Mesenchymal stem cell (in vitro differentiated cells and primary cell): ENCODE measurements around the gene LAMA5.
A peak's percentile ranks its signal among the peaks of the same experiment; 100 is the strongest.

Experiments
- DNase-seq: peaks from one replicate; pipeline ENCODE4 v3.0.0-alpha.2; 2013
- H2AFZ ChIP-seq: one replicate; pipeline ENCODE4 v1.6.1; 2013; ENCODE audit warnings: low read depth, mild to moderate bottlenecking, control low read depth, inconsistent platforms, low read length, moderate library complexity
- H2AK5ac ChIP-seq: 2 replicates; pipeline ENCODE4 v1.6.1; 2013; ENCODE audit warnings: low read length, moderate library complexity, mild to moderate bottlenecking, inconsistent platforms; ENCODE audit not compliant: severe bottlenecking
- H2BK120ac ChIP-seq: one replicate; pipeline ENCODE4 v1.6.1; 2013; ENCODE audit warnings: low read depth, mild to moderate bottlenecking, inconsistent platforms, low read length, moderate library complexity
- H2BK12ac ChIP-seq, 2 experiments: one replicate each; pipeline ENCODE4 v1.6.1; 2013; ENCODE audit warnings: inconsistent platforms in 2 of 2, low read length in 2 of 2, mild to moderate bottlenecking in 2 of 2, moderate library complexity in 2 of 2, control low read depth in 1 of 2
- H2BK15ac ChIP-seq: one replicate; pipeline ENCODE4 v1.6.1; 2013; ENCODE audit warnings: mild to moderate bottlenecking, low read depth, inconsistent platforms; ENCODE audit not compliant: poor library complexity, severe bottlenecking
- H2BK5ac ChIP-seq: 2 replicates; pipeline ENCODE4 v1.6.1; 2013; ENCODE audit warnings: low read depth, mild to moderate bottlenecking, low read length, control low read depth, inconsistent platforms; ENCODE audit not compliant: poor library complexity, severe bottlenecking
- H3K14ac ChIP-seq, 2 experiments: one replicate each; pipeline ENCODE4 v1.6.1; 2013; ENCODE audit warnings: inconsistent platforms in 2 of 2, low read length in 2 of 2, control low read depth in 1 of 2, mild to moderate bottlenecking in 1 of 2, moderate library complexity in 1 of 2
- H3K18ac ChIP-seq, 2 experiments: one replicate each; pipeline ENCODE4 v1.6.1; 2013; ENCODE audit warnings: inconsistent platforms in 2 of 2, low read length in 2 of 2, control low read depth in 1 of 2, low read depth in 1 of 2, mild to moderate bottlenecking in 1 of 2
- H3K23ac ChIP-seq, 2 experiments: one replicate each; pipeline ENCODE4 v1.6.1; 2013; ENCODE audit warnings: inconsistent platforms in 2 of 2, low read length in 2 of 2, mild to moderate bottlenecking in 2 of 2, moderate library complexity in 2 of 2, control low read depth in 1 of 2
- H3K27ac ChIP-seq: 2 replicates; pipeline ENCODE4 v1.5.1; 2013; ENCODE audit warnings: mild to moderate bottlenecking, moderate library complexity, low read length, control low read depth, inconsistent platforms; ENCODE audit not compliant: poor library complexity, severe bottlenecking
- H3K27me3 ChIP-seq, 2 experiments: 2 replicates each; pipeline versions ENCODE4 v1.6.1 to v1.7.0; 2013; ENCODE audit warnings: low read length in 2 of 2, mild to moderate bottlenecking in 2 of 2, moderate library complexity in 2 of 2, control low read depth in 1 of 2, inconsistent platforms in 1 of 2; ENCODE audit not compliant: control insufficient read depth in 1 of 2, insufficient read depth in 1 of 2
- H3K36me3 ChIP-seq, 2 experiments: 2 replicates each; pipeline versions ENCODE4 v1.6.1 to v1.7.0; 2013; ENCODE audit warnings: low read length in 2 of 2, control low read depth in 1 of 2, inconsistent platforms in 1 of 2, low read depth in 1 of 2, mild to moderate bottlenecking in 1 of 2; ENCODE audit not compliant: insufficient read depth in 2 of 2, control insufficient read depth in 1 of 2
- H3K4ac ChIP-seq, 2 experiments: one replicate each; pipeline ENCODE4 v1.6.1; 2013; ENCODE audit warnings: inconsistent platforms in 2 of 2, low read length in 2 of 2, mild to moderate bottlenecking in 2 of 2, moderate library complexity in 2 of 2, control low read depth in 1 of 2, low read depth in 1 of 2
- H3K4me1 ChIP-seq: 2 replicates; pipeline ENCODE4 v1.6.1; 2013; ENCODE audit warnings: low read depth, low read length, control low read depth; ENCODE audit not compliant: control insufficient read depth, insufficient read depth
- H3K4me2 ChIP-seq: 2 replicates; pipeline ENCODE4 v1.6.1; 2013; ENCODE audit warnings: low read length, mild to moderate bottlenecking, inconsistent platforms; ENCODE audit not compliant: poor library complexity, severe bottlenecking
- H3K4me3 ChIP-seq, 2 experiments: 2 replicates each; pipeline versions ENCODE4 v1.5.1 to v1.7.0; 2013; ENCODE audit warnings: low read length in 2 of 2, mild to moderate bottlenecking in 2 of 2, control low read depth in 1 of 2, low read depth in 1 of 2; ENCODE audit not compliant: insufficient read depth in 1 of 2
- H3K79me1 ChIP-seq: replicated peaks from 2 replicates; pipeline ENCODE4 v1.6.1; 2013; ENCODE audit warnings: mild to moderate bottlenecking, control low read depth, low read length, inconsistent platforms; ENCODE audit not compliant: poor library complexity, severe bottlenecking
- H3K9ac ChIP-seq: 2 replicates; pipeline ENCODE4 v1.7.0; 2013; ENCODE audit warnings: mild to moderate bottlenecking, low read length, moderate library complexity
- H3K9me3 ChIP-seq: 2 replicates; pipeline ENCODE4 v1.7.0; 2013; ENCODE audit warnings: mild to moderate bottlenecking, low read length; ENCODE audit not compliant: control insufficient read depth
- H4K8ac ChIP-seq: one replicate; pipeline ENCODE4 v1.6.1; 2013; ENCODE audit warnings: inconsistent platforms, mild to moderate bottlenecking, low read length, moderate library complexity
- H4K91ac ChIP-seq: one replicate; pipeline ENCODE4 v1.6.1; 2013; ENCODE audit warnings: mild to moderate bottlenecking, low read length, inconsistent platforms
- WGBS: methylation state at CpG from one replicate; pipeline ENCODE4 v1.1.7; 2013; ENCODE audit warnings: mixed read lengths; 5-methylcytosine and 5-hydroxymethylcytosine counted together

Gene LAMA5

DNA sequence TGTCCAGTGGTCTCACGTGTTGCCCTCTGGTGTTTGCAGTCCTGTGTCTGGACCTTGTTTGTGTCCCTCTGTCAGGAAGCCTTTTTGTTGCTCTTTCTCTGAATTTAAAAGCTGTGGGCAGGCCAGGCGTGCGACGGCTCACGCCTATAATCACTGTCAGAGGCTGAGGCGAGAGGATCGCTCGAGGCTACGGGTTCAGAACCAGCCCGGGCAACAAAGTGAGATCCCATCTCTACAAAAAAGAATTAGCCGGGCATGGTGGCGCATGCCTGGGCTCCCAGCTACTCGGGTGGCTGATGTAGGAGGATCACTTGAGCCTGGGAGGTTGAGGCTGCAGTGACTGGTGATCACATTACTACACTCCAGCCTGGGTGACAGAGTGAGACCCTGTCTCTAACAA lies 100.3 kb downstream of the LAMA5 start:
- peaks cover 59 to 75% of the 10 kb centered on the region in 2 experiments for H3K36me3 ChIP-seq
- H2BK12ac ChIP-seq = no peak overlapping the region
- H2AK5ac ChIP-seq = no peak overlapping the region
- no peak overlapping the region for H2AFZ ChIP-seq
- H2BK5ac ChIP-seq = no peak overlapping the region
- no peak overlapping the region for H3K14ac ChIP-seq
- H3K79me1 ChIP-seq = peaks cover 52% of the 10 kb centered on the region
- no peak overlapping the region for H3K27ac ChIP-seq
- no peak overlapping the region for H3K23ac ChIP-seq
- no peak overlapping the region for H3K18ac ChIP-seq
- H3K4me1 ChIP-seq = no peaks in the 10 kb centered on the region
- 97% methylated on average over 13 of the region's 13 CpGs for WGBS
- H3K27me3 ChIP-seq = no peaks in the 10 kb centered on the region
- no peak for DNase-seq
- no peak overlapping the region for H4K91ac ChIP-seq
- no peak overlapping the region for H3K4me2 ChIP-seq
- no peak overlapping the region for H4K8ac ChIP-seq
- no peak overlapping the region for H3K4ac ChIP-seq
- no peak overlapping the region for H2BK120ac ChIP-seq
- no peak overlapping the region for H3K4me3 ChIP-seq
- peaks cover 12% of the 10 kb centered on the region for H3K9me3 ChIP-seq
- H2BK15ac ChIP-seq = no peak overlapping the region
- no peak overlapping the region for H3K9ac ChIP-seq

- H3K18ac ChIP-seq = no peak overlapping the region
- H3K23ac ChIP-seq = no peak overlapping the region
Measured at GRCh38 chr20:62266340-62266739, 100.8 kb downstream of the LAMA5 start.

GRCh38 chr20:62265365-62265764 lies 101.7 kb downstream of the LAMA5 start:
- no peaks in the 10 kb centered on the region for H3K27me3 ChIP-seq
- H2BK120ac ChIP-seq = no peak overlapping the region
- no peak overlapping the region for H4K8ac ChIP-seq
- WGBS = no CpG with 5 or more reads among the region's 1 CpG
- H3K27ac ChIP-seq = no peak overlapping the region
- no peaks in the 10 kb centered on the region for H3K4me1 ChIP-seq
- no peak overlapping the region for H3K4me3 ChIP-seq
- no peak overlapping the region for H3K9ac ChIP-seq
- no peak overlapping the region for H2BK5ac ChIP-seq
- no peak overlapping the region for H2AK5ac ChIP-seq
- no peak overlapping the region for H3K23ac ChIP-seq
- no peak overlapping the region for H3K4ac ChIP-seq
- H4K91ac ChIP-seq = no peak overlapping the region
- peaks cover 12% of the 10 kb centered on the region for H3K9me3 ChIP-seq
- H3K18ac ChIP-seq = no peak overlapping the region
- H3K4me2 ChIP-seq = no peak overlapping the region
- H2BK15ac ChIP-seq = no peak overlapping the region
- H3K14ac ChIP-seq = no peak overlapping the region
- H3K79me1 ChIP-seq = peaks cover 54% of the 10 kb centered on the region
- H3K36me3 ChIP-seq = peaks cover 69 to 79% of the 10 kb centered on the region in 2 experiments
- DNase-seq = no peak
- H2BK12ac ChIP-seq = no peak overlapping the region
- no peak overlapping the region for H2AFZ ChIP-seq

More at GRCh38 chr20:62266340-62266739, 100.8 kb downstream of the LAMA5 start:
- Histone ChIP-seq H2BK15ac (no peak overlapping the region), H3K4ac (no peak overlapping the region), H4K91ac (no peak overlapping the region), H3K14ac (no peak overlapping the region), H3K79me1 (peaks cover 55% of the 10 kb centered on the region), H3K27me3 (no peaks in the 10 kb centered on the region), H3K4me1 (no peaks in the 10 kb centered on the region), H3K27ac (no peak overlapping the region), H3K4me2 (no peak overlapping the region), H2BK5ac (no peak overlapping the region), H3K36me3 (peaks cover 63 to 75% of the 10 kb centered on the region in 2 experiments), H2AFZ (no peak overlapping the region), H2BK120ac (no peak overlapping the region), H4K8ac (no peak overlapping the region), H3K9me3 (peaks cover 12% of the 10 kb centered on the region), H3K9ac (no peak overlapping the region), H3K4me3 (no peak overlapping the region), H2BK12ac (no peak overlapping the region), H2AK5ac (no peak overlapping the region)
- peak; percentile 8 for DNase-seq
- 94% methylated on average over 9 of the region's 10 CpGs for WGBS

GRCh38 chr20:62263396-62263795 lies 103.7 kb downstream of the LAMA5 start:
- 99% methylated on average over 14 of the region's 14 CpGs for WGBS
- H3K23ac ChIP-seq = no peak overlapping the region
- no peak overlapping the region for H3K27ac ChIP-seq

More at GRCh38 chr20:62263396-62263795, 103.7 kb downstream of the LAMA5 start:
- H3K4me2 ChIP-seq = no peak overlapping the region
- no peak overlapping the region for H4K8ac ChIP-seq
- no peak overlapping the region for H2AK5ac ChIP-seq
- no peak overlapping the region for H4K91ac ChIP-seq
- no peak overlapping the region for H3K14ac ChIP-seq
- no peak overlapping the region for H2BK120ac ChIP-seq
- H3K9me3 ChIP-seq = peaks cover 12% of the 10 kb centered on the region
- no peak overlapping the region for H2BK12ac ChIP-seq
- H3K18ac ChIP-seq = no peak overlapping the region
- H2BK15ac ChIP-seq = no peak overlapping the region
- H3K4ac ChIP-seq = no peak overlapping the region
- H3K36me3 ChIP-seq = peaks cover 70 to 78% of the 10 kb centered on the region in 2 experiments
- no peaks in the 10 kb centered on the region for H3K27me3 ChIP-seq
- no peak for DNase-seq
- no peak overlapping the region for H3K9ac ChIP-seq
- peaks cover 52% of the 10 kb centered on the region for H3K79me1 ChIP-seq
- peaks cover 7% of the 10 kb centered on the region for H3K4me1 ChIP-seq
- no peak overlapping the region for H3K4me3 ChIP-seq
- no peak overlapping the region for H2BK5ac ChIP-seq
- no peak overlapping the region for H2AFZ ChIP-seq
